Common myeloid progenitor, CD34-positive (primary cell): Measurements from ENCODE around the gene TRPT1.
A peak's percentile ranks its signal among the peaks of the same experiment; 100 is the strongest.

ENCODE experiments used
- CTCF ChIA-PET: fragments of 350-600 bp; sonication (Branson Sonifier 250); formaldehyde crosslinking; loops from one replicate; lab custom pipeline; 2021; ENCODE audit warnings: antibody characterized with exemption; lab: Charles Lee
- POLR2A ChIA-PET: fragments of 350-600 bp; sonication (Branson Sonifier 250); formaldehyde crosslinking; loops from one replicate; lab custom pipeline; 2021; ENCODE audit warnings: antibody characterized with exemption; lab: Charles Lee
- DNase-seq, 3 donors: peaks; one replicate each; pipeline versions ENCODE4 v3.0.0 to v3.0.0-alpha.2; 2013
- H3K27ac ChIP-seq, 2 experiments: 1 replicate in 1 of 2; 2 replicates in 1 of 2; pipeline ENCODE4 v1.7.0; 2013; ENCODE audit warnings: inconsistent platforms in 2 of 2, low read length in 2 of 2, mild to moderate bottlenecking in 2 of 2, low read depth in 1 of 2, moderate library complexity in 1 of 2; ENCODE audit not compliant: severe bottlenecking in 2 of 2, insufficient read depth in 1 of 2, poor library complexity in 1 of 2
- H3K27me3 ChIP-seq, 5 experiments: replicated peaks in 2 of 5; 1 replicate in 3 of 5; 2 replicates in 2 of 5; pipeline versions ENCODE4 v1.6.1 to v1.7.0; 2013; ENCODE audit warnings: low read length in 4 of 5, mild to moderate bottlenecking in 2 of 5, moderate library complexity in 2 of 5, inconsistent platforms in 1 of 5; ENCODE audit not compliant: insufficient read depth in 5 of 5, control insufficient read depth in 4 of 5
- H3K36me3 ChIP-seq, 4 experiments: 1 replicate in 2 of 4; 2 replicates in 2 of 4; pipeline versions ENCODE4 v1.6.1 to v1.7.0; 2013; ENCODE audit warnings: low read length in 3 of 4, control low read depth in 1 of 4, mild to moderate bottlenecking in 1 of 4; ENCODE audit not compliant: control insufficient read depth in 4 of 4, insufficient read depth in 4 of 4
- H3K4me1 ChIP-seq, 4 experiments: 1 replicate in 3 of 4; 2 replicates in 1 of 4; pipeline versions ENCODE4 v1.6.1 to v1.7.1; 2013; ENCODE audit warnings: low read length in 3 of 4, mild to moderate bottlenecking in 3 of 4, control low read depth in 1 of 4, inconsistent platforms in 1 of 4, moderate library complexity in 1 of 4; ENCODE audit not compliant: control insufficient read depth in 4 of 4, insufficient read depth in 4 of 4; ENCODE audit errors: control extremely low read depth in 1 of 4
- H3K4me3 ChIP-seq, 7 experiments: 1 replicate in 4 of 7; 2 replicates in 3 of 7; pipeline versions ENCODE4 v1.5.1 to v1.7.0; 2013; ENCODE audit warnings: mild to moderate bottlenecking in 7 of 7, low read length in 6 of 7, moderate library complexity in 6 of 7, inconsistent platforms in 2 of 7, low read depth in 2 of 7, control low read depth in 1 of 7; ENCODE audit not compliant: insufficient read depth in 4 of 7, control insufficient read depth in 1 of 7; ENCODE audit errors: extremely low read depth in 1 of 7
- H3K9me3 ChIP-seq, 5 experiments: 1 replicate in 4 of 5; 2 replicates in 1 of 5; pipeline versions ENCODE4 v1.6.1 to v1.7.1; 2013; ENCODE audit warnings: low read length in 4 of 5, mild to moderate bottlenecking in 2 of 5, inconsistent platforms in 1 of 5, low read depth in 1 of 5, moderate library complexity in 1 of 5; ENCODE audit not compliant: control insufficient read depth in 4 of 5, insufficient read depth in 2 of 5; ENCODE audit errors: control extremely low read depth in 1 of 5
- WGBS: methylation state at CpG from one replicate; pipeline ENCODE4 v1.1.5; 2013; ENCODE audit not compliant: insufficient coverage; 5-methylcytosine and 5-hydroxymethylcytosine counted together

The TRPT1 gene

GRCh38 chr11:64245797-64246620, 20.0 kb upstream of the TRPT1 start:
- Histone ChIP-seq H3K36me3 (peaks cover 0 to 20% (median 12%) of the 10 kb centered on the region in 4 experiments), H3K4me3 (peak overlapping the region; percentile 52 to 98 (median 85)), H3K27me3 (no peaks in the 10 kb centered on the region), H3K4me1 (peaks cover 2 to 76% (median 75%) of the 10 kb centered on the region in 4 experiments), H3K9me3 (no peaks in the 10 kb centered on the region), H3K27ac (peak overlapping the region in 1 of 2 experiments; percentile 75)
- peak; percentile 83 to 93 (median 89) for DNase-seq
- WGBS: 0% methylated on average over 26 of the region's 46 CpGs
- ChIA-PET CTCF (interaction anchor here (0.6 to 12.2 kb wide), 12 partner anchors 10 to 109 kb away, joined by 3 to 177 read pairs (median 4); partner anchors contain the start of genes FERMT3 and VEGFB), POLR2A (interaction anchor here (0.6 to 7.6 kb wide), 5 partner anchors 16 to 497 kb away, joined by 3 to 74 read pairs (median 3); partner anchors contain the start of genes DNAJC4, FERMT3, NUDT22 and TRPT1)

GRCh38 chr11:64245401-64245796, 19.4 kb upstream of the TRPT1 start:
- peak in 2 of 3 donors; percentile 58 to 77 for DNase-seq
- Histone ChIP-seq H3K4me3 (peak overlapping the region in 6 of 7 experiments; percentile 52 to 98 (median 86)), H3K27me3 (no peaks in the 10 kb centered on the region), H3K9me3 (no peaks in the 10 kb centered on the region), H3K36me3 (peaks cover 0 to 20% (median 12%) of the 10 kb centered on the region in 4 experiments), H3K27ac (peak overlapping the region; percentile 46 to 75), H3K4me1 (peaks cover 2 to 74% (median 72%) of the 10 kb centered on the region in 4 experiments)
- CTCF ChIA-PET: interaction anchor here (0.7 to 12.2 kb wide), 8 partner anchors 10 to 110 kb away, joined by 3 to 177 read pairs (median 4); partner anchors contain the start of genes FERMT3 and VEGFB
- 0% methylated on average over 3 of the region's 6 CpGs for WGBS
- POLR2A ChIA-PET: interaction anchor here (0.6 to 7.6 kb wide), 5 partner anchors 15 to 498 kb away, joined by 3 to 74 read pairs (median 3); partner anchors contain the start of genes DNAJC4, FERMT3, NUDT22 and TRPT1

DNA sequence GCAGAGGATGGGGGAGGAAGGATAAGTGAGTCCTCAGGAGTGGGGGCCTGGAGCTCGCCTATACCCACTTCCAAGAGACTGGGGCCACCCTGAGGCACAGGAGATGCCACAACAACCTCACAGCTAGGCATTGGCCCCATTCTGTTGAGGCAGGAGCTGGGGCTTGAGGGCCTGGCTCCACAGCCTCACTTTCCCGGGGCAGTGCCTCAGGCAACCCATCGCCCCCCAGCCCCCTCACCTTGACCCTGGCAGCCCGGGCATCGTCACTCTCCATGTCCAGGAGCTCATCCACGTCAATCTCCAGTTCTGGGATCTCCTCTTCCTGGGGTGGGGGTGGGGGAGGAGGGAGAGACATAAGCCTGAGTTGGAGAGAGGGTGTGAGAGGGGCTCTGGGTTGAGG, 19.0 kb upstream of the TRPT1 start:
- Histone ChIP-seq H3K4me1 (peaks cover 2 to 75% (median 72%) of the 10 kb centered on the region in 4 experiments), H3K27ac (peak overlapping the region; percentile 46 to 75), H3K4me3 (peak overlapping the region in 6 of 7 experiments; percentile 2 to 98 (median 86)), H3K9me3 (no peaks in the 10 kb centered on the region), H3K27me3 (no peaks in the 10 kb centered on the region), H3K36me3 (peaks cover 0 to 20% (median 12%) of the 10 kb centered on the region in 4 experiments)
- no peak for DNase-seq
- ChIA-PET CTCF (interaction anchor here (0.7 to 12.2 kb wide), 12 partner anchors 10 to 110 kb away, joined by 3 to 177 read pairs (median 4); partner anchors contain the start of genes CATSPERZ, FERMT3 and VEGFB), POLR2A (interaction anchor here (0.6 to 7.6 kb wide), 7 partner anchors 15 to 498 kb away, joined by 3 to 74 read pairs (median 4); partner anchors contain the start of genes DNAJC4, FERMT3, NUDT22 and STIP1)
- WGBS: 54% methylated on average over 3 of the region's 6 CpGs

GRCh38 chr11:64244107-64244506, 18.1 kb upstream of the TRPT1 start:
- Histone ChIP-seq H3K27me3 (no peaks in the 10 kb centered on the region), H3K9me3 (no peaks in the 10 kb centered on the region), H3K4me1 (peaks cover 4 to 72% (median 67%) of the 10 kb centered on the region in 4 experiments), H3K36me3 (peaks cover 0 to 20% (median 12%) of the 10 kb centered on the region in 4 experiments), H3K27ac (no peak overlapping the region), H3K4me3 (no peak overlapping the region)
- POLR2A ChIA-PET: interaction anchor here (1.0 to 7.6 kb wide), 2 partner anchors 18 to 38 kb away, joined by 4 to 74 read pairs; partner anchors contain the start of genes FERMT3, NUDT22 and TRPT1
- WGBS: 88% methylated on average over 2 of the region's 5 CpGs
- CTCF ChIA-PET: interaction anchor here (1.1 to 12.2 kb wide), 9 partner anchors 8 to 60 kb away, joined by 3 to 177 read pairs (median 9); partner anchors contain the start of genes CATSPERZ, FERMT3, NUDT22 and PLCB3
- DNase-seq: no peak

DNA sequence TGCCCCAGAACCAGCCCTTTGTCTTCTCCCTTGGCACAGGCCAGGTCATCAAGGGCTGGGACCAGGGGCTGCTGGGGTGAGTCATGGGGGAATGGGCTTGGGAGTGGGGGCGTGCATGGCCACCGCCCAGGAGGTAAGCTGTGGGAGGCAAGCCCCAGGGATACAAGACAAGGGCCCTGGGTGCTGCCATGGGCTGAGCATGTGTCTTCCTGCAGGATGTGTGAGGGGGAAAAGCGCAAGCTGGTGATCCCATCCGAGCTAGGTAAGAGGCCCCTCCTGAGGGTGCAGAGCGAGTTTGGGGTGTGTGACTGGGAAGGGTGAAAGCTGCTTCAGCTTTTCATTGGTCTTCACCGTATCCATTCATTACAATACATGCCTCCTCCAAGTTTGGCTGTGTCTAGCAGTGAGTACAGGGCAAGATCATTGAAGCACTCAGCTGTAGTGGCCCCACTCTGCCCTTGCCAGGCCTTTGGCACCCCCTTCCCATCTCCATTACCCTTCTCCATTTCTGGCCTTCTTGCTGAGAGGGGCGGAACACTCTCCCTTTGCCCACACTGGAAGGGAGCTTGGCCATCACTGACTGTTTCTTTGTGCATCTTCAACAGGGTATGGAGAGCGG, 17.4 kb upstream of the TRPT1 start:
- Histone ChIP-seq H3K36me3 (peaks cover 0 to 26% (median 17%) of the 10 kb centered on the region in 4 experiments), H3K4me3 (peak overlapping the region in 1 of 7 experiments; percentile 1), H3K9me3 (no peaks in the 10 kb centered on the region), H3K27me3 (no peaks in the 10 kb centered on the region), H3K27ac (no peak overlapping the region), H3K4me1 (peaks cover 4 to 70% (median 61%) of the 10 kb centered on the region in 4 experiments)
- DNase-seq: no peak
- POLR2A ChIA-PET: interaction anchor here (0.7 to 7.6 kb wide), 3 partner anchors 17 to 37 kb away, joined by 3 to 74 read pairs (median 3); partner anchors contain the start of genes FERMT3 and NUDT22
- CTCF ChIA-PET: interaction anchor here (1.7 to 12.2 kb wide), 8 partner anchors 8 to 60 kb away, joined by 3 to 177 read pairs (median 10); partner anchors contain the start of genes CATSPERZ, FERMT3, NUDT22 and PLCB3
- 100% methylated on average over 5 of the region's 8 CpGs for WGBS
